ENCODE results near the gene CMC4.

Gene CMC4

GRCh38 chrX:155055494-155055893 lies 15.4 kb downstream of the CMC4 start:
- no peak overlapping the region for H3K4me3 ChIP-seq (ENCODE audit: control insufficient read depth, low read depth, low read length)
- DNase-seq (ENCODE audit: low read depth) = no peak
- TF ChIP-seq CTCF (IDR thresholded peaks at IDR 0.05; ENCODE audit: control insufficient read depth, insufficient read depth, low read depth, low read length, missing control alignments) = no peak

- no peak for TF ChIP-seq CTCF (IDR thresholded peaks at IDR 0.05; ENCODE audit: control insufficient read depth, insufficient read depth, low read depth, low read length, missing control alignments)
- H3K4me3 ChIP-seq (ENCODE audit: control insufficient read depth, low read depth, low read length) = no peak overlapping the region
- DNase-seq (ENCODE audit: low read depth) = no peak
Measured at GRCh38 chrX:155054255-155054654, 16.7 kb downstream of the CMC4 start.

GRCh38 chrX:155053656-155054055 lies 17.3 kb downstream of the CMC4 start:
- no peak overlapping the region for H3K4me3 ChIP-seq (ENCODE audit: control insufficient read depth, low read depth, low read length)
- DNase-seq (ENCODE audit: low read depth) = no peak
- no peak for TF ChIP-seq CTCF (IDR thresholded peaks at IDR 0.05; ENCODE audit: control insufficient read depth, insufficient read depth, low read depth, low read length, missing control alignments)

- no peak overlapping the region for H3K4me3 ChIP-seq (ENCODE audit: control insufficient read depth, low read depth, low read length)
- no peak for TF ChIP-seq CTCF (IDR thresholded peaks at IDR 0.05; ENCODE audit: control insufficient read depth, insufficient read depth, low read depth, low read length, missing control alignments)
- DNase-seq (ENCODE audit: low read depth) = no peak
Measured at GRCh38 chrX:155052738-155053498, 18.0 kb downstream of the CMC4 start.

GRCh38 chrX:155048977-155049619 lies 21.8 kb downstream of the CMC4 start:
- no peak overlapping the region for H3K4me3 ChIP-seq (ENCODE audit: control insufficient read depth, low read depth, low read length)
- DNase-seq (ENCODE audit: low read depth) = no peak
- TF ChIP-seq CTCF (IDR thresholded peaks at IDR 0.05; ENCODE audit: control insufficient read depth, insufficient read depth, low read depth, low read length, missing control alignments) = peak; percentile 75

- no peak for DNase-seq (ENCODE audit: low read depth)
- TF ChIP-seq CTCF (IDR thresholded peaks at IDR 0.05; ENCODE audit: control insufficient read depth, insufficient read depth, low read depth, low read length, missing control alignments) = no peak
- no peak overlapping the region for H3K4me3 ChIP-seq (ENCODE audit: control insufficient read depth, low read depth, low read length)
Measured at GRCh38 chrX:155046811-155047528, 24.0 kb downstream of the CMC4 start.

Data from AG09309 (cell line).